NOMO-1 (cell line): ENCODE results near the gene ACOXL.
"Not testable (repeated sequence)": the region's sequence is repeated elsewhere in the genome, so short reads cannot be mapped to it uniquely, and the experiment has no call there.

Experiments
- DNase-seq, 2 experiments: peaks; one replicate each; lab custom pipeline; 2025; ENCODE audit not compliant: unreplicated experiment in 2 of 2; lab: John Stamatoyannopoulos, UW

Gene ACOXL

DNA sequence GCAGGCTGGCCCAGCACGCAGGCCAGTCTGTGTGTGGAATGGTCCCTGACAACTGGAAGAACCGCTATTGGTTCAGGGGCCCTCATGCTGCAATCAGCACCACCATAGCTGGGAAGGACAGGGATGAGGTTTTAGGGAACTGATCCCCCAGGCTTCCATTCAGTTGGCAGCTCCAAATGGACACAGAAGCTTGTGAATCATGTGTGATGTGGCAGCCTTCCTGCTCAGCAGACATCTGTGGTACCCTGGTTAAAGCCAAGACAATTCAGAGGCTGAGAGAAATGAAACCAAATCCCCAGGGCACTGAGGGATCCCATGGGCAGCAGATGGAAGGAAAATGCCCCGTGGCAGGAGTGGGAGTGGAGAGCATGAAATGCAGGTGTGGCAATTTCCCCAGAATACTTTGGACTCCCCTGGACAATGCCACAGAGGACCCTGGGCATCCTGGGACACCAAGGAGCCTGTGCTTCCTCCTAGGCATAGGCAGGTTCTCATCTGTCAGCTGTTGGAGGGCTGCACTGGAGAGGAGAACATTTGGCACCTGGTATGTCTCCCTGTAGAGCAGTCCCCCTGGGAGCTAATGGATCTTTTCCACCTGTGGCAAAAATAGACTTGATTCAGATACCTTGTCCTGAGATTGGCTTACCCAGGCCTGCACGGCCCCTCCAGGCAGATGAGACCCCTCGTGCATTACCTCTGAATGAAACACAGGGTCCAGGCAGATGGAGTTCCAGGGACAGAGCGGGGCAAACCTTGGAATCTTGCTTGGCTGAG is 226.2 kb downstream of the ACOXL start:
- DNase-seq = no peak

DNA sequence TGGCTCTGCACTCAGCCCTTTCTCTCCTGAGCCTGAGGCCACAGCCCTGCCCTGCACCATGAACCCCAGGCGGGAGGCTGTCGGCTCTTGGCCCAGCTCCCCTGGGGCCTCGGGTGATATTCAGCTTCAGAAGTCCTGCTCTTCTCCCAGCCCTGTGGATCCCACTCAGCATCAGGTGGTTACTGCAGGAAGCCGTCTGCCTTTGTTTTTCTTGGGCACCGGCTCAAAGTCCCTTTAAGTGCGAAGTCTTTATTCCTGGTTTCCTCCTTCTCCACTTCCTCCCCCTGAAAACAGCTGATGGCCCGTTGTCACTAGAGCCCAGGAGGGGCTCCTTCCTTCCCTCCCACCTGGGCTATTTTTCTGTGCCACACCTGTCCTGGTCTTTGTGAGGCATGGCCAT is 226.8 kb downstream of the ACOXL start:
- DNase-seq = no peak

DNA sequence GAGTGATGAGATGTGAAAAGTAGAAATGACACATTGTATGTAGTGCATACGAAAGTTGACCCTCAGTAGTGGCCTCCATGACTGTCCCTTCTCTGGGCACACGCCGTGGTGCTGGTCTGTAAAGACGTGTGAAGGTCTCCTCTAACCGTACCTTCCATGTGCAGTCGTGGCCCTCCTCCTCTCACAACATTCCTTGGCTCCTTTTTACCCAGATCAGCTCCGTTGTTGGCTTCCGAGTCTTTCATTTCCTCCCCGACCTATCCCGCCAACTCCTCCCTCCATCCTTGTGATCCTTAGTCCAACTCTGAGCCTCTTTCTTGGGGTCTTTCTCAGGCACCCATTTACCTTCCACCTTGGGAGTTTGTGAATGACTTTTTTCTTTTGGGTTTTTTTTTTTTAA is 227.9 kb downstream of the ACOXL start:
- DNase-seq = no peak

DNA sequence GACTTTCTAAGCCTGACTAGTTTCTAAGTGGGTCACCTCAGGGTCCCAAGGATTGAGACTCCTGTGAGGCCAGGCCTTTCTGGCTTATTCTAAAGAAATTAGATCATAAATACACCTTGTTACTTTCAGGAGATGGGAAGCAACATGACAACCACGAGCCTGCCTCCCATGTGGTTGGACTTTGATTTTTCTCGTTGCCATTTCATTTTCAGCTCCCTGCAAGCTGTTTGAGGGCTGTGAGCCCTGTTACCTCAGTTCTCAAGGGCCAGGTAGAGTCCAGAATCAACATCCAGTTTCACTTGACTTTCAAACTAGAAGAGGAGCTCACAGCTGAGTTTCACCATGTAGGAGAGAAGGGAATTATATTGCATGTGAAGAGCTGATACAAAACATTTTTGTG is 228.6 kb downstream of the ACOXL start:
- no peak for DNase-seq

DNA sequence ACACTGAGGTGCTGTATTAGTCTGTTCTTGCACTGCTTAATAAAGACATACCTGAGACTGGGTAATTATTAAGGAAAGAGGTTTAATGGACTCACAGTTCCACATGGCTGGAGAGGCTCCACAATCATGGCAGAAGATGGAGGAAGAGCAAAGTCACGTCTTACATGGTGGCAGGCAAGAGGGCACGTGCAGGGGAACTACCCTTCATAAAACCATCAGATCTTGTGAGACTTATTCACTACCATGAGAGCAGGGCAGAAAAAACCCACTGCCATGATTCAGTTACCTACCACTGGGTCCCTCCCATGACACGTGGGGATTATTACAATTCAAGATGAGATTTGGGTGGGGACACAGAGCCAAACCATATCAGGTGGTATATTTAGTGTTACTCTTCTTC is 229.3 kb downstream of the ACOXL start:
- not testable (repeated sequence) for DNase-seq

DNA sequence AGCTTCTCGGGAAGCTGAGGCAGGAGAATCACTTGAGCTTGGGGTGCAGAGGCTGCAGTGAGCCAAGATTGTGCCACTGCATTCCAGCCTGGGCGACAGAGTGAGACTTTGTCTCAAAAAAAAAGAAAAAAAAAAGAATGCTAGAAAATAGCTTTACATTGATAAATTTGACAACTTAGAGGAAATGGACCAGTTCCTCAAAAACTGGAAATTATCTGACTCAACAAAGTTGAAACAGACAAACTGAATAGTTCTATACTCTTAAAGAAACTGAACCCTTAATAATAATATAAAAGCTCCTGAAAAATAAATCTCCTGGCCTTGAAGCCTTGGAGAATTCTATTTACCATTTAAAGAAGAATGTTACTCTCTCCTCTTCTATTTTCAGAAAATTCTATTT is 237.3 kb downstream of the ACOXL start:
- peak in 1 of 2 experiments; percentile 36 for DNase-seq

DNA sequence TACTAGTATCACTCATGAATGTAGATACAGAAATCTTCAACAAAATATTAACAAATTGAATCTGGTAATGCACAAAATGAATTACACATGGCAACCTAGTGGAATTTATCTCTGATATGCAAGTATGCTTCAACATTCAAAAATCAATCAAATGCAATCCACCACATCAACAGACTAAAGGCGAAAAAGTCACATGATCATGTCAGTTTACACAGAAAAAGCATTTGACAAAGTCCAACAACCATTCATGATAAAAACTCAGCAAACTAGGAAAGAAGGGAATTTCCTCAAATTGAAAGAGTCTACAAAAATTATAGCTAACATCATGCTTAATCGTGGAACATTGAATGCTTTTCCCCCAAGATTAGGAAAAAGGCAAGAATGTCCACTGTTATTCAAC is 237.8 kb downstream of the ACOXL start:
- DNase-seq = no peak

DNA sequence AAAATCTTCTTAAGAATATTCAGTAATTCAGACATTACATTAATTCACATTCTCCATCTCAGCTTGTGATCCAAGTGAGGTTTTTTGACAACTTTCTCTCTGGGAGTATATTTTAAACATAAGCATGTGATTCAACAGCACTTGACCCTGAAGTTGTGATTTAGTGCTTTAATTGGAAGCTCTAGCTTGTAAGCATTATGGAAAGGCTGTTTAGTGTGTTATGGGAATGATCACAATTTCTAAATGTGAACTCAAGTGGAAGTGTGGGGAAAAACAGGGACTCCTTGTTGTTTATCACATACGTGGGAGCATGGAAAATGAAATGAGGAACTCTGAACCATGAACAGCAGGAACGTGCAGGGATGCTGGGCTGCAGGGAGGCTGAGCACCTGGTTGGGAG is 239.4 kb downstream of the ACOXL start:
- no peak for DNase-seq

DNA sequence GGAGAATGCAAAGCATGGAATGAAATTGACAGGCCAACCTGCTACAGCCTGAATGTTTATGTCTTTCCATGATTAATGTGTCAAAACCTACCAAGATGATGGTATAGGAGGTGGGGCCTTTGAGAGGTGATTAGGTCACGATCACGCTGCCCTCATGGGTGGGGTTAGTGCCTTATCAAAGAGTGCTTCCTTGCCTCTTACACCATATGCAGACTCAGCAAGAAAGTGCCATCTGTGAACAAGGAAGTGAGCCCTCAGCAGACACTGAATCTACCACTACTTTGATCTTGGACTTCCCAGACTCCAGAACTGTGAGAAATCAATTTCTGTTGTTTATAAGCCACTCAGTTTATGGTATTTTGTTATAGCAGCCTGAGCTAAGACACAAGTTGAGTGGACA is 240.9 kb downstream of the ACOXL start:
- DNase-seq = no peak

DNA sequence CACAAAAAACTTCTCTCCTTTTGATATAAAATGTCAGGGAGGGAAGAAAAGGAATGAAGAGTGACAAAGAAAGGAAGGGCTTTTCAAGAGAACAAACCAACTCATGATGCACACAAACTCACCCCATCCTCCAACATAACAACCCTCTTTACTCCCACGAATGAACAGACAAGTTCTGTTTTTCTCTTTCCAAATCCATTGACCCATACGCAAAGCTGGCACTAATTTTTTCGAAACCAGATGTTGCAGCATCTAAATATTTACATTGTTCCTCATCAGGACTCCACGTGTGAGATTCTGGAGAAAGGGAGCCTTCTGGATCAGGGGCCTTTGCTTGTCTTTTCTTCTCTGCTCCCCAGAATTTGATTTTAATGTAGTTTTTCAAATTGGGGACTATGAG is 245.0 kb downstream of the ACOXL start:
- peak in 1 of 2 experiments; percentile 19 for DNase-seq

DNA sequence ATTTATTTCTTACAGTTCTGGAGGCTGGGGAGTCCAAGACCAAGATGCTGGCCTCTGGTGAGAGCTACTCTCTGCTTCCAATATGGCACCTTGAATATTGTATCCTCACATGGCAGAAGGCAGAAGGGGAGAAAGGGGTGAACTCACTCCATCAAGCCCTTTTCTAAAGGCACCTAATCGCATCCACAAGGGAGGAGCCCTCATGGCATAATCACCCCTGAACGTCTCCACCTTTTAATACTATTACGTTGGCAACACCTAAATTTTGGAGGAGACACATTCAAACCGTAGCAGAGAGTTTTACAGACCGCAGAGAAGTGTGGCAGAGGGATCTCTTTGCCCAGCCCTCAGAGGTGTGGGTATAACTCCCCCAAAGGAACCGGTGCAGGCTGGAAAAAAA is 245.8 kb downstream of the ACOXL start:
- DNase-seq = no peak

DNA sequence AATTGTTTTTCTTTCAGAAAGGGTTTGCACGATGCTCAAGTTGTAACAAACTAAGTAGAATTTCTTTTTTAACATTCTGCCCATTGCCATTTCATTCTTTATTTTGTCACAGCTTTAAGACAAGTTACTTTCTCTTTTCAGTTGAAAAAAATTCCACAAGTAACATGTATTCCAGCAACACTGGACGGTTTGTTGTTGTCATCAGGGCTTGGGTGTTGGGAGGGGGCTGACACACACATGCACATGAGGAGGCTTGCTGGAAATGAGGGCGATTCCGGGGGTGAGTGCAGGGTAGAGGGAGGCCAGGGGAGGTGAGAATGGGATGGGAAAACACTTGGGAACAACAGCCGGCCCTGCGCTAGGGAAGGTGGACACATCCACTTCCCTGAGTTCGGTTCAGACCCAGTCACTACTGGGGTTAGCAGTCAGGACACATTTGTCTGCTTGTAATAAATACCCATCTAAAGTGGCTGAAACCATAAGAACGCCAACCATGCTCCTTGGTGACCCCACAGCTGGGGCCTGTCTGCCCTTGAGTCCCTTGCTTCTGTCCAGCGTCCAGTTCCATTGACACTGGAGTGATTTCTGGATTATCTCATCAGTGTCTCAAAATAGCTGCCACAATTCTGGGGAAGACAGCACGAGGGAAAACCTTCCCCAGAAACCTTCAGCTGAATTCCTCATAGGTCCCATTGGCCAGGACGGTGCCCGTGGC is 246.5 kb downstream of the ACOXL start:
- no peak for DNase-seq

DNA sequence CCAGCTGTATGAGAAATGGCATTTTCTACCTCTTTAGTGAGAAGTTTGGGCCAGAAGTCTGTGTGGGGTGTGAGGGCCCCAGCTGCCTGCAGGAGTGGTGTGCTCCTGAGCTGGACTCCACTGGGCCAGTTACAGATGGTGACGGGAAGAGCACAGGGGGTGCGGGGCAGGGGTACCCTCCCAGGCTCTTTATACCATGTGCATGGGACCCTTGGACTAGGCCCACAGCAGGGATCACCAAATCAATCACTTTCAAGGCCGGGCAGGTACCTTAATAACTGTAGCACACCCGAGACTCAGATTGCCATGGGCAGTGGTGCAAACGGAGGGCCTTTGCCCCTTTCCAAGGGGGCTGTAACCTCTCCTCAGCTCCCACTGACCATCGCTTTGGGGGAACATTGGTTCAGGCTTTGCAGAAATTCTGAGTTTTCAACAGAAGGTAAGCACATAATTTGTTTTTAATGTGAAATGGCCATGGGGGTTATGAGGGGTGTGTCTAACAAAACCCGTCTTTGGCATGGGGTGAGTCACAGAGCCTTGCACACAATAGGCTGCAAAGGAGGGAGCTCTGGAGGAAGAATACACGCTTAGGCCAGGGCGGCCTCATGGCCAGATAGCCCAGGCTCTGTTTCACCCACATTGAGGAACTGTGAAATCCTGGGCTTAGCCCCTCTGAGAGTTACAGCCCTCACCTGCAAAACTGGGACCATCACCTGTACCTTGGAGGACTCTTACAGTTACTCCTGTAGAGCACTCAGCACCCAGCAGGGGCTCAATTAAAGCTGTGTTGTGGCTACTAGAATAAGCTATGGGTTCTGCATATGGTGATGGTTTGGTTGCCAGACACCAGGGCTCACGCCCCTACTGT is 247.3 kb downstream of the ACOXL start:
- no peak for DNase-seq

DNA sequence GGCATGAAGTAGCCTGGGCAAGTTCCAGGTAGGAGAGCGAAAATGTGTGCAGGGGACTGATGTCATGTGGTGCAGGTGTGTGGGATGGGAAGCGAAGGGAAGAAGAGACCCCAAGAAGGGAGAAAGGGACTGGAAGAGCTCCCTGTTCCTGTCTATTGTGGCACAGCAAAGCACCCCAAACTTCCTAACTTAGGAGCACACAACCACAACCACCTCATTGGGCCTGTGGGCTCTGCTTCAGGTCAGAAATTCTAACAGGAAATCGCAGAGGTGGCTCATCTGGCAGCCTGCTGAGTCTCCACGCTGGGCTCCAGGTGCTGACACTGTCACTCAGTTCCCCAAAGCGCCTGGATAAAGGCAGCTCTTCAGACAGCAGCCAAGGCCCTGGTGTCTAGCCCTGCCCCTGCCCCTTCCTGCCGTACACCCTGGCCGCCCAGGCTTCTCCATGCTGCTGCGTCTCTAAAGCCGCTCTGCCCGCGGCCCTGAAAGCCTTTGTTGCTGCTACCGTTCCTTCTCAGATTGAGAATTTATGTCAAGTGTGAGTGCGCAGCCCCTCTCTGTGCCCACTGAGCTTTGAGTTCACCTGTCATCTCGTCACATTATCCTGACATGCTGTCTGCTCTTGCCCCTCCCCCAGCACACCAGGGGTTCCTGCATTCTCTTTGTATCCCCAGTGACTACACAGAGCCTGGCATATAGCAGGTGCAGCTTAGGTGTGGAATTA is 248.1 kb downstream of the ACOXL start:
- no peak for DNase-seq

DNA sequence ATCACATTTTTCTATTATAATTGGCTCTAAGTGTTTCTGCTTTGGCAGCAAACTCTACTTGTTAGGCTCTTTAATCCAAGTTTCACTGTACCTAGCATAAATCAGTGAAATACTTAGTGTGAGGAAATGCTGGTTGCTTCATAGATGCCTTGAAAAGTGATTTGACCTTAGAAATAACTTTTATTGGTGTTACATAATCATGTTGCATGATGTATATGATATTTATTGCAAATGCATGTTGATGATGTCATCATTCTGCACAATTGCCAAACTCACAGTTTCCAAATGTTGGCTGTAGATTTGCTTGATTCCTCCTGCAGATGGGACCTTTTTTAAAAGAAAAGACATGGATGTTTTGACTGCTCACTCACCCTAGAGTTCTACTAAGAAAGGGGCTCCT is 250.8 kb downstream of the ACOXL start:
- peak; percentile 33 to 87 for DNase-seq

DNA sequence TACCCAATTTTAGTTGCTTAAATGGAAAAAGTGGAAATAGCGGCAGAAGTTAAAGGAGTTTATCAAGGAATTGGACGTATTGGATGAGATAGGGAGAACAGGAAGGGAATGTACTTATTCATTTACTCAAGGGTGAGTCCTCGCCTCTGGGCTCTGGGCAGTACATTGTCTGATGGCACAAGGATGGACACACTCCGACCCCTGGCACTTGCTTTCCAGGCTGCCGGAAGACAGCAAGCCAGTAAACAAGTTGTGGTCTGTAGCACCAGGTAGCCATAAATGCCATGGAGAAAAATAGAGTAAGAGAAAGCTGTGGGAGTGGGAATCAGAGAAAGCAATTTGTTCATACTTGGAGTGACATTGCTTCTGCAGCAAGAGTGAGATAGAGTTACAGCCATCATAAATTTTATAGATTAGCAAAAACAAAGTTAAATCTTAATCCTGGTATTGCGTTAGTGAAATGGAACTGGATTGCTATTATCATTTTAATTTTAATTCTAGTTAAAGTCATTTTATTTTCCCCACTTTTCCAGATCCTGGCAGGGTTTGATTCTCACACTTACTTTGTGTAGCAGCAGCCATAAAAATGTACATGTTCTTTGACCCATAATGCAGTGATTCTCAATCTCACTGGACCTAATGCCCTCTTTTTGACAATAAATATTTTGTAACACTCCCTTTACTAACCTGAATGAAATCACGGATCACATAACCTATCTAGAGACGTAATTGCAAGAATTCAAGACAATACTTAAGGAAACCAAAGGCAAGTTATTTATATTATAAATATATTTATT is 252.5 kb downstream of the ACOXL start:
- DNase-seq = no peak

DNA sequence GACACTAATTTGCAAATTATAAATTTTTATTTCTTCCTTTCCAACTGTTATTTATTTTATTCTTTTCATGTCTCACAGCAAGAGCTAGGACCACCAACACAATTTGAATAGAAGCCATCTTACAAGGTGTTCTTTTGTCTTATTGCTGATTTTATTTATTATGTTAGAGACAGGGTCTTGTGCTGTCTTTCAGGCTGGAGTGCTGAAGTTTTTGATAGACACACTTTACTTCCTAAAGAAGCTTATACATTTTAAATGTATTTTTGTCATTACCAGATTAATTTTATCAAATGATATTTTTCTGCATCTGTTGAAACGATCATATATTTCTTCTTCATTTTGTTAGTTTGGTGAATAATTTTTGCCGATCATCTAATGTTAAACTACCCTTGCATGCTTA is 258.1 kb downstream of the ACOXL start:
- DNase-seq = no peak

DNA sequence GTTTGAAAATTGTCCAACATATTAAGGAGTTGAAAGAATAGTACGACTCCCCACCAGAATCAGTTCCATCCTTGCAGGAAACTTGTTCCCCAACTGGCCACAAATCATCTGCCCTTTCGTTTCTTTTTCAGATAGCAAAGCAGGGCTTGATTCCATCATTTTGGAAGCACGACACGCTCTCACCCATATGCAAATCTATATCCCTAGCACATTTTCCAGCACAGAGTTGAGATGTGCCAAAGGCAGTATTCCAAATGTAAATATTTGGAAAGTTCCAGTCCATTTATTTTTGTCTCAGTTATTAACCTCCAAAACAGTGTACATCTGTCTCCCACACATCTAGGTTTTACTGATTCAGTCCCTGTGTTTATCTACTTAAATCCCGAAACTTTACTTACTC is 259.5 kb downstream of the ACOXL start:
- DNase-seq = no peak

DNA sequence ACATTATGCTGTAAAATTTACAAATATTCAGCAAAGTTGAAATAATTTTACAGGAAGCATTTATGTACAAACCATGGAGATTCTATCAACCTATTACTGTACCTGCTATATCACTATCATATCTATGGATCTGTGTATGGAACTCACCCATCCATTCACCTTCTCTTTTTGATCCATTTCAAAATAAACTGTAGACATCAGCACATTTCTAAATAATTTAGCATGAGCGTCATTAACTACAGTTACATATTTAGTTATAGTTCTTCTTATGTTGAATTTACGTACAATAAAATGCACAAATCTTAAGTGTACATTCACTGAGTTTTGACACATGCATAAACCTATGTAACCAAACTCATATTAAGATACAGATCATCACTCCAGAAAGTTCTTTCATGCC is 260.5 kb downstream of the ACOXL start:
- no peak for DNase-seq
